Loucy (cell line): ENCODE measurements around the gene TMEM25.
A peak's percentile ranks its signal among the peaks of the same experiment; 100 is the strongest.

Experiments
- H2AFZ ChIP-seq: fragments of 200-600 bp; sonication (generic); 2 replicates; pipeline ENCODE4 v1.6.0; 2016; ENCODE audit warnings: antibody characterized with exemption, mild to moderate bottlenecking, low read length, moderate library complexity
- H3F3A ChIP-seq: fragments of 200-600 bp; 2 replicates; pipeline ENCODE4 v1.6.0; 2016; ENCODE audit warnings: antibody characterized with exemption, low read depth, mild to moderate bottlenecking
- H3K27me3 ChIP-seq: fragments of 200-600 bp; sonication (generic); 2 replicates; pipeline ENCODE4 v1.6.1; 2014; ENCODE audit warnings: low read length, mild to moderate bottlenecking; ENCODE audit not compliant: insufficient read depth, poor library complexity, severe bottlenecking
- H3K36me3 ChIP-seq: fragments of 200-600 bp; sonication (generic); 2 replicates; pipeline ENCODE4 v1.6.1; 2016; ENCODE audit warnings: low read length; ENCODE audit not compliant: insufficient read depth
- H3K4me1 ChIP-seq: fragments of 200-600 bp; sonication (generic); 2 replicates; pipeline ENCODE4 v1.5.1; 2014; ENCODE audit warnings: low read length, mild to moderate bottlenecking; ENCODE audit not compliant: insufficient read depth, poor library complexity, severe bottlenecking
- H3K4me2 ChIP-seq: fragments of 200-600 bp; sonication (generic); 2 replicates; pipeline ENCODE4 v1.6.0; 2014; ENCODE audit warnings: antibody characterized with exemption, low read length, low read depth, mild to moderate bottlenecking; ENCODE audit not compliant: poor library complexity, severe bottlenecking
- H3K4me3 ChIP-seq: fragments of 200-600 bp; sonication (generic); 2 replicates; pipeline ENCODE4 v1.5.1; 2014; ENCODE audit warnings: low read length, mild to moderate bottlenecking, mixed read lengths; ENCODE audit not compliant: poor library complexity, severe bottlenecking
- H3K79me2 ChIP-seq: fragments of 200-600 bp; sonication (generic); 2 replicates; pipeline ENCODE4 v1.6.1; 2014; ENCODE audit warnings: low read length; ENCODE audit not compliant: insufficient read depth
- H3K9ac ChIP-seq: fragments of 200-600 bp; sonication (generic); 2 replicates; pipeline ENCODE4 v1.6.0; 2014; ENCODE audit warnings: mild to moderate bottlenecking, low read depth, low read length, moderate library complexity; ENCODE audit not compliant: poor library complexity, severe bottlenecking
- H3K9me2 ChIP-seq: fragments of 200-600 bp; sonication (generic); replicated peaks from 2 replicates; pipeline ENCODE4 v1.6.1; 2016; ENCODE audit warnings: low read depth, low read length, mixed read lengths
- H3K9me3 ChIP-seq: fragments of 200-600 bp; sonication (generic); 2 replicates; pipeline ENCODE4 v1.6.1; 2014; ENCODE audit warnings: mild to moderate bottlenecking, antibody characterized with exemption, low read length, low read depth; ENCODE audit not compliant: insufficient read depth
- H4K20me1 ChIP-seq: fragments of 200-600 bp; sonication (generic); 2 replicates; pipeline ENCODE4 v1.6.0; 2014; ENCODE audit warnings: antibody characterized with exemption, low read length, mild to moderate bottlenecking; ENCODE audit not compliant: insufficient read depth, poor library complexity, severe bottlenecking
- CTCF ChIP-seq: fragments of 200-600 bp; sonication (generic); conservative IDR thresholded peaks from 2 replicates; pipeline ENCODE4 v1.5.1; 2014; ENCODE audit warnings: mild to moderate bottlenecking, antibody characterized with exemption, low read length
- EZH2phosphoT487 ChIP-seq: fragments of 200-600 bp; IDR thresholded peaks from 2 replicates; pipeline ENCODE4 v1.6.1; 2018; ENCODE audit warnings: antibody characterized with exemption, mild to moderate bottlenecking, moderate library complexity, borderline replicate concordance

Gene TMEM25

DNA sequence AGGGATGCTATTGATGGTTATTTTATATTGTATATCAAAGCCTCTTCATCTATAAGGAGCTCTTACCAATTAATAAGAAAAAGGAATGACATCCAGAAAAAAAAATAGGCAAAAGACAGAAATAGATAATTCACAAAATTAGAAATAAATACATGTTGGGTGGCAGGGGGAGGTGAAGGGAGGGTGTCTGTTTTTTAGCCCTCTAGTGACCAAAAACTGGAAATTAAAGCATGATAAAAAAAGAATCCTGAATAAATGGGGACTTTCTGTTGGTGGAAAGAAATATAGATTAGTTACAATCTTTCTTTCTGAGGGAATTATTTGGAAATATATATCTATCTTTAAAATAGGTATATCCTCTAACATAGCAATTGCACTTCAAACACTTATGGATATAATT is 45.7 kb upstream of the TMEM25 start:
- H2AFZ ChIP-seq = no peak overlapping the region
- peaks cover 80% of the 10 kb centered on the region for H3K36me3 ChIP-seq
- TF ChIP-seq EZH2phosphoT487 = no peak
- TF ChIP-seq CTCF = peak; percentile 39

DNA sequence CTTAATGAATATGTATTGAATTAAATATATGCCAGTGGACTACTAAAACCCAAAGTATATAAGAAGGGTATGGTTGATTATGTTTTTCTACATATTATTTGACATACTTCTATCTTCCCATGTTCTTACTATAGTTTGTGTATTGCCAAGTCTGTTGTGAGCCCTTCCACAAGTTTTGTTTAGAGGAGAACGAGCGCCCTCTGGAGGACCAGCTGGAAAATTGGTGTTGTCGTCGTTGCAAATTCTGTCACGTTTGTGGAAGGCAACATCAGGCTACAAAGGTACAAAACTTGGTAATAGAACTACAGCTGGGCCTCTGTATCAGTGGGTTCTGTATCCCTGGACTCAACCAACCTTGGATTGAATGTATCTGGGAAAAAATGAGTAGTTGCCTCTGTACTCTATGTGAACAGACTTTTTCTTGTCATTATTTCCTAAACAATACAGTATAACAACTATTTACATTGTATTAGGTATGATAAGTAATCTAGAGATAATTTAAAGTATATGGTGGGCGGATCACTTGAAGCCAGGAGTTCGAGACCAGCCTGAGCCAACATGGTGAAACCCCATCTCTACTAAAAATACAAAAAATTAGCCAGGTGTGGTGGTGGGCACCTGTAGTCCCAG is 42.4 kb upstream of the TMEM25 start:
- peak; percentile 90 for TF ChIP-seq CTCF
- TF ChIP-seq EZH2phosphoT487 = no peak
- no peak overlapping the region for H3K4me2 ChIP-seq
- H4K20me1 ChIP-seq = no peaks in the 10 kb centered on the region
- H3K27me3 ChIP-seq = no peaks in the 10 kb centered on the region
- no peak overlapping the region for H3K9ac ChIP-seq
- H3K4me3 ChIP-seq = no peak overlapping the region
- H3F3A ChIP-seq = peaks cover 6% of the 10 kb centered on the region; the same call in 1 of the 2 replicates
- H3K4me1 ChIP-seq = no peaks in the 10 kb centered on the region
- H3K9me2 ChIP-seq = no peaks in the 10 kb centered on the region
- H3K79me2 ChIP-seq = no peaks in the 10 kb centered on the region
- H2AFZ ChIP-seq = no peak overlapping the region
- no peaks in the 10 kb centered on the region for H3K9me3 ChIP-seq
- peaks cover 83% of the 10 kb centered on the region for H3K36me3 ChIP-seq

More for the DNA sequence above, 45.7 kb upstream of the TMEM25 start:
- Histone ChIP-seq H3F3A (peaks cover 6% of the 10 kb centered on the region; the same call in 1 of the 2 replicates), H3K4me2 (no peak overlapping the region), H3K4me3 (no peak overlapping the region), H3K27me3 (no peaks in the 10 kb centered on the region), H3K79me2 (no peaks in the 10 kb centered on the region), H3K9me2 (no peaks in the 10 kb centered on the region), H3K9ac (no peak overlapping the region), H3K4me1 (no peaks in the 10 kb centered on the region), H3K9me3 (no peaks in the 10 kb centered on the region), H4K20me1 (no peaks in the 10 kb centered on the region)

DNA sequence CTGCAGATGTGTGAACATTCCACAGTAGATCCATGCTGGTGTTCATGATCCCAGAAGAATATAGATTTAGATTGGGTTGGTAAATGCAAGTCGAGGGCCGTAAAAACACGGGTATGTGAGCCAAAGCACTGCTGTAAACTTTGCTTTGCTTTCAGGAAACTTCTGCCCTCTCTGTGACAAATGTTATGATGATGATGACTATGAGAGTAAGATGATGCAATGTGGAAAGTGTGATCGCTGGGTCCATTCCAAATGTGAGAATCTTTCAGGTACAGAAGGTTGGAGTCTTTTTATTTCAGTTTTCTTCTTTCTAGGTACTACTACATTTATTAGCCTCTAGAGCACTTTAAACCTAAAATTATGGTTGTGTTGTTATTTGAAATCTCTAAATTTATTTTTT is 40.0 kb upstream of the TMEM25 start:
- Histone ChIP-seq H3K27me3 (no peaks in the 10 kb centered on the region), H3F3A (peaks cover 6% of the 10 kb centered on the region; the same call in 1 of the 2 replicates), H3K9me2 (no peaks in the 10 kb centered on the region), H4K20me1 (no peaks in the 10 kb centered on the region), H3K79me2 (no peaks in the 10 kb centered on the region), H3K4me2 (no peak overlapping the region), H3K36me3 (peaks cover 87% of the 10 kb centered on the region), H3K9me3 (no peaks in the 10 kb centered on the region), H2AFZ (no peak overlapping the region), H3K4me1 (no peaks in the 10 kb centered on the region), H3K4me3 (no peak overlapping the region), H3K9ac (no peak overlapping the region)
- TF ChIP-seq EZH2phosphoT487 = no peak
- no peak for TF ChIP-seq CTCF
